K562 (cell line): ENCODE measurements around the gene CDCA3. TPM values are rescaled to one million over a fixed set of nuclear protein-coding genes. Genes with fewer than 3 reads are reported as not detected.

ENCODE experiments used
- ATAC-seq: fragments of 200-7000 bp; cut with Tn5 transposase; 3 replicates; pipeline ENCODE4 v1.9.1; 2020; ENCODE audit warnings: moderate library complexity
- BruUV-seq: library from RNA; stranded (reverse); fragments of 400-500 nt; replicated peaks from 2 replicates; lab custom pipeline; 2021; lab: Mats Ljungman, UMichigan
- CTCF ChIA-PET: fragments of 300-600 bp; formaldehyde crosslinking; extraction: SDS; loops from one replicate; lab custom pipeline; 2021; ENCODE audit warnings: low intra/inter-chr PET ratio; lab: Yijun Ruan, JAX
- POLR2A ChIA-PET: fragments of 300-600, 350-650 bp; sonication (Branson Sonifier 250); formaldehyde crosslinking; extraction: SDS; loops from one replicate; lab custom pipeline; 2021; ENCODE audit warnings: antibody characterized with exemption, inconsistent platforms; lab: Yijun Ruan, JAX
- DNase-seq, 4 experiments: peaks; one replicate each; pipeline versions ENCODE4 v3.0.0 to v3.0.0-alpha.2; 2011 to 2018; ENCODE audit warnings: low spot score in 3 of 4, mixed read lengths in 3 of 4; ENCODE audit errors: extremely low read depth in 1 of 4
- FAIRE-seq: peaks from 2 replicates; lab custom pipeline; 2011; peaks lifted over from hg19 to GRCh38; lab: Jason Lieb, UNC
- H2AFZ ChIP-seq: 2 replicates; pipeline ENCODE4 v1.6.0; 2011; ENCODE audit warnings: low read depth, low read length, control low read depth, inconsistent platforms
- H3K27ac ChIP-seq: fragments of 200-600 bp; 3 replicates; pipeline ENCODE4 v1.8.0; 2011; ENCODE audit warnings: low read depth, mild to moderate bottlenecking, control low read depth, inconsistent platforms, low read length, moderate library complexity, mixed read lengths; ENCODE audit errors: extremely low read depth
- H3K27me3 ChIP-seq, 2 experiments: fragments of 300-600 bp in 1 of 2; 2 replicates in 1 of 2; 3 replicates in 1 of 2; pipeline versions ENCODE4 v1.6.0 to v1.8.0; 2011; ENCODE audit warnings: inconsistent platforms in 2 of 2, low read length in 2 of 2, mild to moderate bottlenecking in 1 of 2, mixed read lengths in 1 of 2, moderate library complexity in 1 of 2; ENCODE audit not compliant: control insufficient read depth in 2 of 2, insufficient read depth in 2 of 2
- H3K36me3 ChIP-seq: fragments of 300-600 bp; 3 replicates; pipeline ENCODE4 v1.8.0; 2011; ENCODE audit warnings: mild to moderate bottlenecking, low read length, inconsistent platforms; ENCODE audit not compliant: control insufficient read depth, insufficient read depth
- H3K4me1 ChIP-seq, 2 experiments: fragments of 200-600 bp in 1 of 2; replicated peaks in 1 of 2; 2 replicates in 1 of 2; 3 replicates in 1 of 2; pipeline versions ENCODE4 v1.5.1 to v1.8.0; 2011; ENCODE audit warnings: inconsistent platforms in 2 of 2, low read length in 2 of 2, mild to moderate bottlenecking in 1 of 2, mixed read lengths in 1 of 2, moderate library complexity in 1 of 2; ENCODE audit not compliant: control insufficient read depth in 2 of 2, insufficient read depth in 2 of 2
- H3K4me2 ChIP-seq: 2 replicates; pipeline ENCODE4 v1.6.1; 2011; ENCODE audit warnings: low read length, control low read depth, inconsistent platforms, mixed read lengths; ENCODE audit not compliant: insufficient read depth
- H3K4me3 ChIP-seq: fragments of 200-600 bp; sonication (generic), shearing (Covaris generic); 2 replicates; pipeline ENCODE4 v1.5.1; 2016; ENCODE audit warnings: control low read depth, inconsistent platforms
- H3K79me2 ChIP-seq: fragments of 200-600 bp; 3 replicates; pipeline ENCODE4 v1.8.0; 2011; ENCODE audit warnings: low read length, inconsistent platforms; ENCODE audit not compliant: control insufficient read depth, insufficient read depth
- H3K9ac ChIP-seq, 2 experiments: 2 replicates each; pipeline versions ENCODE4 v1.6.0 to v1.6.1; 2011; ENCODE audit warnings: low read depth in 2 of 2, low read length in 2 of 2, control low read depth in 1 of 2, inconsistent platforms in 1 of 2, mild to moderate bottlenecking in 1 of 2, mixed read lengths in 1 of 2; ENCODE audit not compliant: insufficient read depth in 1 of 2
- H3K9me1 ChIP-seq: one replicate; pipeline ENCODE4 v1.6.0; 2011; ENCODE audit warnings: inconsistent platforms, mild to moderate bottlenecking, low read length, moderate library complexity; ENCODE audit not compliant: control insufficient read depth, insufficient read depth
- H3K9me3 ChIP-seq: replicated peaks from 2 replicates; pipeline ENCODE4 v1.5.1; 2011; ENCODE audit warnings: low read depth, low read length, inconsistent platforms; ENCODE audit not compliant: control insufficient read depth, insufficient read depth
- H4K20me1 ChIP-seq: replicated peaks from 2 replicates; pipeline ENCODE4 v1.6.1; 2011; ENCODE audit warnings: low read length, inconsistent platforms, mixed read lengths; ENCODE audit not compliant: control insufficient read depth, insufficient read depth
- DMBX1 ChIP-seq: fragments of 250-450 bp; sonication (Bioruptor Pico); IDR thresholded peaks from 2 replicates; pipeline ENCODE4 v1.8.0; 2022; ENCODE audit warnings: inconsistent platforms, mild to moderate bottlenecking, moderate library complexity, borderline replicate concordance
- EP400 ChIP-seq: fragments of 450-650 bp; IDR thresholded peaks from 2 replicates; pipeline ENCODE4 v1.6.1; 2017; ENCODE audit warnings: antibody characterized with exemption, mild to moderate bottlenecking, moderate library complexity
- HNRNPK ChIP-seq: fragments of 200-400 bp; formaldehyde crosslinking; IDR thresholded peaks from one replicate; pipeline ENCODE4 v1.6.1; 2018; ENCODE audit warnings: mild to moderate bottlenecking, low read depth, low read length; ENCODE audit not compliant: poor library complexity, severe bottlenecking
- MEF2D ChIP-seq: conservative IDR thresholded peaks from 2 replicates; pipeline ENCODE4 v1.6.1; 2016; ENCODE audit warnings: low read depth, missing genetic modification characterization, missing compliant biosample characterization
- SAFB ChIP-seq: fragments of 200-400 bp; formaldehyde crosslinking; IDR thresholded peaks from 2 replicates; pipeline ENCODE4 v1.6.1; 2017; ENCODE audit warnings: low read depth, low read length, borderline replicate concordance
- SMAD4 ChIP-seq: fragments of 250-450 bp; sonication (Bioruptor Pico); conservative IDR thresholded peaks from 2 replicates; pipeline ENCODE4 v1.8.0; 2021; ENCODE audit warnings: inconsistent platforms, mild to moderate bottlenecking, moderate library complexity
- U2AF1 ChIP-seq: fragments of 200-400 bp; formaldehyde crosslinking; optimal IDR thresholded peaks from 2 replicates; pipeline ENCODE3; 2017; ENCODE audit warnings: mild to moderate bottlenecking, low read depth, low read length, moderate library complexity
- ZNF24 ChIP-seq: fragments of 450-650 bp; IDR thresholded peaks from 2 replicates; pipeline ENCODE4 v1.6.1; 2016
- WGBS: fragments of 100-300 bp; shearing (Covaris generic); methylation state at CpG from one replicate; pipeline ENCODE4 v1.1.6; 2016; ENCODE audit warnings: low coverage, mixed read lengths; ENCODE audit not compliant: insufficient coverage; ENCODE audit errors: missing lambda C conversion rate; 5-methylcytosine and 5-hydroxymethylcytosine counted together
- in situ Hi-C: fragments of 300-500 bp; cut with MboI; formaldehyde crosslinking; loops from 4 replicates; pipeline ENCODE4 v1.15.0; 2018; ENCODE audit warnings: inconsistent platforms, mixed read lengths
- intact Hi-C: fragments of 100-400 bp; cut with micrococcal nuclease; formaldehyde crosslinking; loops from 2 replicates; pipeline ENCODE4 v1.14.2; 2022
- polyA plus RNA-seq, 8 experiments: library from polyadenylated mRNA; depleted of rRNA in 4 of 8; stranded (reverse) in 5 of 8; unstranded in 3 of 8; fragments of >200 nt; fragmentation: Nextera tagmentation in 2 of 8; fragmentation: Illumina TruSeq in 1 of 8; extraction: Ambion mirVana in 2 of 8; extraction: Trizol in 1 of 8; gene quantifications; 2 replicates each; pipeline versions ENCODE4 v1.2.1 to v1.2.3, GENCODE V29; 2011 to 2014; ENCODE audit warnings: inconsistent platforms in 1 of 8, missing spikeins in 1 of 8
- total RNA-seq, 7 experiments: library from RNA; depleted of rRNA in 6 of 7; stranded (reverse); fragments of >200 nt in 6 of 7; fragmentation: Illumina TruSeq in 2 of 7; extraction: Trizol in 2 of 7; gene quantifications; 2 replicates each; pipeline versions ENCODE4 v1.2.1 to v1.2.3, GENCODE V29; 2011 to 2021; ENCODE audit warnings: low replicate concordance in 1 of 7
- TF ChIP-seq, protein P1 (sequence below): fragments of 250-450 bp; sonication (Bioruptor Pico); IDR thresholded peaks from 2 replicates; pipeline ENCODE4 v1.5.1; 2021; ENCODE audit warnings: mild to moderate bottlenecking
- TF ChIP-seq, protein P2 (sequence below): fragments of 450-650 bp; IDR thresholded peaks from 2 replicates; pipeline ENCODE4 v1.6.1; 2016; ENCODE audit warnings: mild to moderate bottlenecking
- TF ChIP-seq, protein P3 (sequence below): IDR thresholded peaks from 2 replicates; pipeline ENCODE4 v1.6.1; 2016; ENCODE audit warnings: missing genetic modification characterization, missing compliant biosample characterization
- TF ChIP-seq, protein P4 (sequence below), 2 experiments: IDR thresholded peaks in 1 of 2; conservative IDR thresholded peaks in 1 of 2; 2 replicates each; pipeline ENCODE4 v1.6.1; 2016; ENCODE audit warnings: low read depth in 2 of 2, mild to moderate bottlenecking in 1 of 2, missing compliant biosample characterization in 1 of 2, missing genetic modification characterization in 1 of 2, moderate library complexity in 1 of 2

Gene CDCA3
- total and polyA plus RNA-seq, 9 of the 15 experiments (the other 6 are each of a cell fraction or from before 2014, with no cell fraction given) = 24.2 to 80.8 (median 55.1) TPM

DNA sequence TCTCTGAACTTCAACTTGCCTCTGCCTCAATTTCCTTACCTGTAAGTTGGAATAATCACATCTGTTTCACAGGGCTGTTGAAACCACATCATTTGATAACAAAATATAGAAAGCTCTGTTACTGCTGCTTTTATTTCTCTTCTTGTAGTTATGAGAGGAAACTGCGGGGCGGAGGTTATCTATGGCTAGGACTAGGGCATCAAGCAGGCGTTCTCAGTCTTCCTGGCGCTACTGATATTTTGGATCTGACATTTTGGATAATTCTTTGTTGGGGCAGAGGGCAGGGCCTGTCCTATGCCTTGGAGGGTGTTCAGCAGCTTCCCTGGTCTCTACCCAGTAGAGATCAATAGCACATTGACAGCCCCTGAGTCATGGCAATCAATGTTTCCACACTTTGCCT, 19.0 kb downstream of the CDCA3 start:
- CTCF ChIA-PET = interaction anchor here (0.6 kb wide), 1 partner anchor 65 kb away, joined by 5 read pairs; no protein-coding TSS in a partner anchor

More for the DNA sequence above, 19.0 kb downstream of the CDCA3 start:
- no peaks in the 10 kb centered on the region for H3K27me3 ChIP-seq
- peaks cover 9 to 37% of the 10 kb centered on the region in 2 experiments; a peak in 4 of 5 replicates for H3K4me1 ChIP-seq
- intact Hi-C loops = no loop called here
- no peaks in the 10 kb centered on the region for H4K20me1 ChIP-seq
- in situ Hi-C loops = no loop called here
- no peak for TF ChIP-seq SAFB
- TF ChIP-seq MEF2D (tag) = no peak
- no peak for TF ChIP-seq EP400
- TF ChIP-seq, protein P1, sequence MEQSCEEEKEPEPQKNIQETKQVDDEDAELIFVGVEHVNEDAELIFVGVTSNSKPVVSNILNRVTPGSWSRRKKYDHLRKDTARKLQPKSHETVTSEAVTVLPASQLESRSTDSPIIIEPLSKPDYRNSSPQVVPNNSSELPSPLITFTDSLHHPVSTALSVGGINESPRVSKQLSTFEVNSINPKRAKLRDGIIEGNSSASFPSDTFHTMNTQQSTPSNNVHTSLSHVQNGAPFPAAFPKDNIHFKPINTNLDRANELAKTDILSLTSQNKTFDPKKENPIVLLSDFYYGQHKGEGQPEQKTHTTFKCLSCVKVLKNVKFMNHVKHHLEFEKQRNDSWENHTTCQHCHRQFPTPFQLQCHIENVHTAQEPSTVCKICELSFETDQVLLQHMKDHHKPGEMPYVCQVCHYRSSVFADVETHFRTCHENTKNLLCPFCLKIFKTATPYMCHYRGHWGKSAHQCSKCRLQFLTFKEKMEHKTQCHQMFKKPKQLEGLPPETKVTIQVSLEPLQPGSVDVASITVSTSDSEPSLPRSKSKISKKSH = no peak
- no peak for TF ChIP-seq U2AF1
- no peak for TF ChIP-seq ZNF24
- TF ChIP-seq, protein P2, sequence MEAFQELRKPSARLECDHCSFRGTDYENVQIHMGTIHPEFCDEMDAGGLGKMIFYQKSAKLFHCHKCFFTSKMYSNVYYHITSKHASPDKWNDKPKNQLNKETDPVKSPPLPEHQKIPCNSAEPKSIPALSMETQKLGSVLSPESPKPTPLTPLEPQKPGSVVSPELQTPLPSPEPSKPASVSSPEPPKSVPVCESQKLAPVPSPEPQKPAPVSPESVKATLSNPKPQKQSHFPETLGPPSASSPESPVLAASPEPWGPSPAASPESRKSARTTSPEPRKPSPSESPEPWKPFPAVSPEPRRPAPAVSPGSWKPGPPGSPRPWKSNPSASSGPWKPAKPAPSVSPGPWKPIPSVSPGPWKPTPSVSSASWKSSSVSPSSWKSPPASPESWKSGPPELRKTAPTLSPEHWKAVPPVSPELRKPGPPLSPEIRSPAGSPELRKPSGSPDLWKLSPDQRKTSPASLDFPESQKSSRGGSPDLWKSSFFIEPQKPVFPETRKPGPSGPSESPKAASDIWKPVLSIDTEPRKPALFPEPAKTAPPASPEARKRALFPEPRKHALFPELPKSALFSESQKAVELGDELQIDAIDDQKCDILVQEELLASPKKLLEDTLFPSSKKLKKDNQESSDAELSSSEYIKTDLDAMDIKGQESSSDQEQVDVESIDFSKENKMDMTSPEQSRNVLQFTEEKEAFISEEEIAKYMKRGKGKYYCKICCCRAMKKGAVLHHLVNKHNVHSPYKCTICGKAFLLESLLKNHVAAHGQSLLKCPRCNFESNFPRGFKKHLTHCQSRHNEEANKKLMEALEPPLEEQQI = no peak
- no peak for TF ChIP-seq HNRNPK
- TF ChIP-seq, protein P3, sequence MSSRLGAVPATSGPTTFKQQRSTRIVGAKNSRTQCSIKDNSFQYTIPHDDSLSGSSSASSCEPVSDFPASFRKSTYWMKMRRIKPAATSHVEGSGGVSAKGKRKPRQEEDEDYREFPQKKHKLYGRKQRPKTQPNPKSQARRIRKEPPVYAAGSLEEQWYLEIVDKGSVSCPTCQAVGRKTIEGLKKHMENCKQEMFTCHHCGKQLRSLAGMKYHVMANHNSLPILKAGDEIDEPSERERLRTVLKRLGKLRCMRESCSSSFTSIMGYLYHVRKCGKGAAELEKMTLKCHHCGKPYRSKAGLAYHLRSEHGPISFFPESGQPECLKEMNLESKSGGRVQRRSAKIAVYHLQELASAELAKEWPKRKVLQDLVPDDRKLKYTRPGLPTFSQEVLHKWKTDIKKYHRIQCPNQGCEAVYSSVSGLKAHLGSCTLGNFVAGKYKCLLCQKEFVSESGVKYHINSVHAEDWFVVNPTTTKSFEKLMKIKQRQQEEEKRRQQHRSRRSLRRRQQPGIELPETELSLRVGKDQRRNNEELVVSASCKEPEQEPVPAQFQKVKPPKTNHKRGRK (tag) = no peak
- TF ChIP-seq DMBX1 (CRISPR knock-in tag) = no peak
- TF ChIP-seq, protein P4, sequence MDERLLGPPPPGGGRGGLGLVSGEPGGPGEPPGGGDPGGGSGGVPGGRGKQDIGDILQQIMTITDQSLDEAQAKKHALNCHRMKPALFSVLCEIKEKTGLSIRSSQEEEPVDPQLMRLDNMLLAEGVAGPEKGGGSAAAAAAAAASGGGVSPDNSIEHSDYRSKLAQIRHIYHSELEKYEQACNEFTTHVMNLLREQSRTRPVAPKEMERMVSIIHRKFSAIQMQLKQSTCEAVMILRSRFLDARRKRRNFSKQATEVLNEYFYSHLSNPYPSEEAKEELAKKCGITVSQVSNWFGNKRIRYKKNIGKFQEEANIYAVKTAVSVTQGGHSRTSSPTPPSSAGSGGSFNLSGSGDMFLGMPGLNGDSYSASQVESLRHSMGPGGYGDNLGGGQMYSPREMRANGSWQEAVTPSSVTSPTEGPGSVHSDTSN (CRISPR knock-in tag; IDR thresholded peaks at IDR 0.05; ENCODE audit: low read depth) = no peak
- TF ChIP-seq, protein P4 (tag; conservative IDR thresholded peaks at IDR 0.05; ENCODE audit: low read depth) = no peak
- no peak for TF ChIP-seq SMAD4 (CRISPR knock-in tag)
- H3K27ac ChIP-seq = no peak overlapping the region
- ATAC-seq (no peak), DNase-seq (no peak), FAIRE-seq (no peak)
- POLR2A ChIA-PET = interaction anchor here (0.6 to 3.9 kb wide), 6 partner anchors 8 to 470 kb away, joined by 3 to 24 read pairs (median 4); no protein-coding TSS in a partner anchor
- H3K9ac ChIP-seq = no peak overlapping the region
- H3K36me3 ChIP-seq = peaks cover 47% of the 10 kb centered on the region; the same call in 2 of the 3 replicates
- no peak overlapping the region for H2AFZ ChIP-seq
- no TSS peak for BruUV-seq
- 71% methylated on average over 4 of the region's 4 CpGs for WGBS
- H3K9me3 ChIP-seq = no peaks in the 10 kb centered on the region
- no peaks in the 10 kb centered on the region for H3K9me1 ChIP-seq
- no peak overlapping the region for H3K4me3 ChIP-seq
- no peak overlapping the region for H3K4me2 ChIP-seq
- H3K79me2 ChIP-seq = peaks cover 24% of the 10 kb centered on the region
